DOHH2 (cell line): ENCODE measurements around the gene TPCN1.

Experiments
- H3F3A ChIP-seq: fragments of 200-600 bp; sonication (generic), shearing (Covaris generic); 2 replicates; pipeline ENCODE4 v1.6.0; 2016; ENCODE audit warnings: antibody characterized with exemption, mild to moderate bottlenecking; ENCODE audit not compliant: control insufficient read depth, insufficient read depth
- H3K27ac ChIP-seq: fragments of 200-600 bp; sonication (generic); 2 replicates; pipeline ENCODE4 v1.5.1; 2014; ENCODE audit warnings: low read depth, mild to moderate bottlenecking, low read length, moderate library complexity
- H3K27me3 ChIP-seq: fragments of 200-600 bp; sonication (generic); 2 replicates; pipeline ENCODE4 v1.6.1; 2014; ENCODE audit warnings: mild to moderate bottlenecking, low read length, mixed read lengths; ENCODE audit not compliant: control insufficient read depth
- H3K36me3 ChIP-seq: fragments of 200-600 bp; sonication (generic); 2 replicates; pipeline ENCODE4 v1.6.1; 2014; ENCODE audit warnings: mild to moderate bottlenecking, low read length, moderate library complexity, mixed read lengths; ENCODE audit not compliant: control insufficient read depth
- H3K4me1 ChIP-seq: fragments of 200-600 bp; sonication (generic); 2 replicates; pipeline ENCODE4 v1.6.1; 2014; ENCODE audit warnings: mild to moderate bottlenecking, low read length, mixed read lengths; ENCODE audit not compliant: control insufficient read depth
- H3K4me2 ChIP-seq: fragments of 200-600 bp; sonication (generic); 2 replicates; pipeline ENCODE4 v1.6.0; 2014; ENCODE audit warnings: mild to moderate bottlenecking, low read length, moderate library complexity
- H3K4me3 ChIP-seq: fragments of 200-600 bp; sonication (generic); 2 replicates; pipeline ENCODE4 v1.5.1; 2014; ENCODE audit warnings: mild to moderate bottlenecking, low read length, mixed read lengths
- H3K79me2 ChIP-seq: fragments of 200-600 bp; sonication (generic); 2 replicates; pipeline ENCODE4 v1.6.1; 2014; ENCODE audit warnings: mild to moderate bottlenecking, low read length, mixed read lengths; ENCODE audit not compliant: control insufficient read depth
- H3K9me2 ChIP-seq: fragments of 200-600 bp; sonication (generic); replicated peaks from 2 replicates; pipeline ENCODE4 v1.6.1; 2014; ENCODE audit warnings: mild to moderate bottlenecking, low read length, mixed read lengths; ENCODE audit not compliant: control insufficient read depth
- H3K9me3 ChIP-seq: fragments of 200-600 bp; sonication (generic); 2 replicates; pipeline ENCODE4 v1.6.1; 2014; ENCODE audit warnings: antibody characterized with exemption, low read length, mixed read lengths; ENCODE audit not compliant: control insufficient read depth, insufficient read depth
- H4K20me1 ChIP-seq: fragments of 200-600 bp; sonication (generic); 2 replicates; pipeline ENCODE4 v1.6.0; 2014; ENCODE audit warnings: low read depth, mild to moderate bottlenecking, antibody characterized with exemption, low read length, moderate library complexity; ENCODE audit not compliant: control insufficient read depth, insufficient read depth
- EZH2phosphoT487 ChIP-seq: fragments of 200-600 bp; sonication (generic); IDR thresholded peaks from 2 replicates; pipeline ENCODE4 v1.6.1; 2017; ENCODE audit warnings: borderline replicate concordance, mild to moderate bottlenecking, antibody characterized with exemption, low read length, moderate library complexity, mixed read lengths
- TF ChIP-seq, protein P1 (sequence below): fragments of 200-600 bp; sonication (generic); IDR thresholded peaks from one replicate; pipeline ENCODE4 v1.5.1; 2014; ENCODE audit warnings: antibody characterized with exemption, mild to moderate bottlenecking, low read depth, low read length; ENCODE audit not compliant: poor library complexity, severe bottlenecking

Gene TPCN1

DNA sequence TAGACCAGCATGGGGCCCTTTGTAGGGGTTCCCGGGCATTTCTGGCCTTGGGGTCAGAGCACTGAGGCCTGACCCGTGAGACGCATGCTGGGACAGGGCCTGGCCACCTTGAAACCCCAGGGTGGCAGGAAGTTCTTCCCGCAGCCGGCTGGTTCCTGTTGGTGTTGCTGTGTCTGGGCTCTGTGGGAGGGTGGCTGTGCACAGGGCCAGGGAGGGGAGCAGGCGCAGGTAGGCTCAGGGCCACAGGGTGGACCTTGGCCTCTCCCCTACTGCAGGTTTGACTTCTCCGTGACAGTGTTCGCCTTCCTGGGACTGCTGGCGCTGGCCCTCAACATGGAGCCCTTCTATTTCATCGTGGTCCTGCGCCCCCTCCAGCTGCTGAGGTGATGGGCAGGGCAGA lies 65.4 kb downstream of the TPCN1 start:
- H3K9me3 ChIP-seq, result no peaks in the 10 kb centered on the region
- H3K4me2 ChIP-seq, result no peak overlapping the region
- no peaks in the 10 kb centered on the region for H3K9me2 ChIP-seq
- peaks cover 89% of the 10 kb centered on the region for H3K36me3 ChIP-seq
- H3F3A ChIP-seq, result no peaks in the 10 kb centered on the region
- no peaks in the 10 kb centered on the region for H3K79me2 ChIP-seq
- no peaks in the 10 kb centered on the region for H4K20me1 ChIP-seq
- H3K4me1 ChIP-seq, result no peaks in the 10 kb centered on the region
- H3K27ac ChIP-seq, result no peak overlapping the region
- no peaks in the 10 kb centered on the region for H3K27me3 ChIP-seq
- TF ChIP-seq EZH2phosphoT487, result no peak
- no peak overlapping the region for H3K4me3 ChIP-seq

DNA sequence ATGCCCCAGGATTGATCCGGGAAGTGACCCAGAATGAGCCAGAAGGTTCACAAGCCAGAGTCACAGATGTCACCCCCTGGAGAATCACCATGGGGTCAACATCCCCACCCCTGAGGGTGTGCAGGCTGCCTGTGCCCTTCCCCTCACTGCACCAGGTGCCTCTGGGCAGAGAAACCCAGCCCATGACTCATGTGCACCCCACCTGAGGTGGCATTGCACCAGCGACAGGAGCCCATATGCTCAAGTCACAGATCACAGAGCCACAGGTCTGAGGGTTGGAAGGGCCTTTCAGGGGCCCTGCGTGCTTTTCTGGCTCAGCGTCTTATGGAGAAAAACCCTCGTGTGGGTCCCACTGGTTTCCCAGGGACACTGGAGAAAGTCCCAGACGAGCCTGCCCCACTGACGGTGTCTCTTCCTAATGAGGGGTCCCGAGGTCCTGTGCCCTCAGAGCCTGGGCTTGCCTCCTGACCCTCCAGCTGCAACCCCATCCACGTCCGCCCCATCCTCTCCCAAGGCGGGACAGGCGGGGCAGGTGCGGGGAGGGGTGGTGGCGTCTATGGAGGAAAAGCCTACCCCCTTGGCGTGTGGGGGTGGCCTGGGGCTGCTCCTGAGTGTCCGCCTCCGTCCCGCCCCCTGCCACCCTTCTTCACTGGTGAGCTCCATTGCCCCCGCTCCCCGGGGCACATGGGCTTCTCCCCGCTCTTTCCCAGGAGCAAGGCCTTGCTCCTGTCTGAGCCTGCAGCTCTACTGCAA lies 66.1 kb downstream of the TPCN1 start:
- Histone ChIP-seq H3K79me2 (no peaks in the 10 kb centered on the region), H3K27me3 (no peaks in the 10 kb centered on the region), H3K27ac (no peak overlapping the region), H3K36me3 (peaks cover 95% of the 10 kb centered on the region), H3K9me3 (no peaks in the 10 kb centered on the region), H3K4me3 (no peak overlapping the region), H4K20me1 (no peaks in the 10 kb centered on the region), H3F3A (no peaks in the 10 kb centered on the region), H3K9me2 (no peaks in the 10 kb centered on the region), H3K4me1 (no peaks in the 10 kb centered on the region), H3K4me2 (no peak overlapping the region)
- no peak for TF ChIP-seq EZH2phosphoT487
- TF ChIP-seq, protein P1, sequence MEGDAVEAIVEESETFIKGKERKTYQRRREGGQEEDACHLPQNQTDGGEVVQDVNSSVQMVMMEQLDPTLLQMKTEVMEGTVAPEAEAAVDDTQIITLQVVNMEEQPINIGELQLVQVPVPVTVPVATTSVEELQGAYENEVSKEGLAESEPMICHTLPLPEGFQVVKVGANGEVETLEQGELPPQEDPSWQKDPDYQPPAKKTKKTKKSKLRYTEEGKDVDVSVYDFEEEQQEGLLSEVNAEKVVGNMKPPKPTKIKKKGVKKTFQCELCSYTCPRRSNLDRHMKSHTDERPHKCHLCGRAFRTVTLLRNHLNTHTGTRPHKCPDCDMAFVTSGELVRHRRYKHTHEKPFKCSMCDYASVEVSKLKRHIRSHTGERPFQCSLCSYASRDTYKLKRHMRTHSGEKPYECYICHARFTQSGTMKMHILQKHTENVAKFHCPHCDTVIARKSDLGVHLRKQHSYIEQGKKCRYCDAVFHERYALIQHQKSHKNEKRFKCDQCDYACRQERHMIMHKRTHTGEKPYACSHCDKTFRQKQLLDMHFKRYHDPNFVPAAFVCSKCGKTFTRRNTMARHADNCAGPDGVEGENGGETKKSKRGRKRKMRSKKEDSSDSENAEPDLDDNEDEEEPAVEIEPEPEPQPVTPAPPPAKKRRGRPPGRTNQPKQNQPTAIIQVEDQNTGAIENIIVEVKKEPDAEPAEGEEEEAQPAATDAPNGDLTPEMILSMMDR, result no peak

DNA sequence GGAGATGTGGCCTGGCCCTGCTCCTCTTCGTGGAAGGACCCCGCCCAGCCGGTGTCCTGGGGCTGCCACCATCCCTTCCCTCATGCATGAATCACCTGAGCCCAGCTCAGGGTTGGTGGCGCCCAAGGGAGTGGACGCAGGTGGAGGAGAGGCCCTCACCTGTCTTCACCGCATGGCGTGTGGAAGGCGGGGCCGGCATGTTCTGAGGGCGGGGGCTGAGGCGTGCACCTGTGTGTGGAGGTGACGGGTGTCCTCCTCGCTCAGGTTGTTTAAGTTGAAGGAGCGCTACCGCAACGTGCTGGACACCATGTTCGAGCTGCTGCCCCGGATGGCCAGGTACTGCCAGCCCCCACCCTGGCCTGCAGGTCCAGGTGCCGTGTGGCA lies 66.6 kb downstream of the TPCN1 start:
- H3F3A ChIP-seq, result no peaks in the 10 kb centered on the region

DNA sequence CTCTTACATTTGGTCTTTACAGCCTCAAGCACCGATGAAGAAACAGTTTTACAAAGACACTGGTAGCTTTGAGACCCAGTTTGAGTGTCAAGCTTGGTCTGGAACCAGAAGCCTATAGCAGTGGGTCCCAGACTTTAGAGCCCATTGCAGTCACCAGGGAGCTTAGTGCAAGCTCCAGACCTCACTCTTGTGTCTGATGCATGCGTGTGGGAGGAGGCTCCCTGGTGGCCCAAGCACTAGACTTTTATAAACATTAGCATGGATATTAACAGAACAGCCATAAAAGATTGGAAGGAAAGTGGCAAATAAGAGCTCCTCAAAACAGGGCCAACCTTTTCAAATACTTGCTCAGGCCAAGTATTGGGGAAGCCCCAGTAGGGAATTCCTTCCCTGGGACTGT lies 68.1 kb downstream of the TPCN1 start:
- Histone ChIP-seq H3K79me2 (no peaks in the 10 kb centered on the region), H3F3A (no peaks in the 10 kb centered on the region), H3K4me1 (no peaks in the 10 kb centered on the region), H3K9me3 (no peaks in the 10 kb centered on the region), H3K27me3 (no peaks in the 10 kb centered on the region), H3K27ac (no peak overlapping the region), H3K9me2 (no peaks in the 10 kb centered on the region), H4K20me1 (no peaks in the 10 kb centered on the region), H3K4me2 (no peak overlapping the region), H3K4me3 (no peak overlapping the region), H3K36me3 (peaks cover 91% of the 10 kb centered on the region)
- TF ChIP-seq, protein P1, result no peak
- no peak for TF ChIP-seq EZH2phosphoT487

More for the DNA sequence above, 66.6 kb downstream of the TPCN1 start:
- Histone ChIP-seq H4K20me1 (no peaks in the 10 kb centered on the region), H3K27ac (no peak overlapping the region), H3K4me2 (no peak overlapping the region), H3K79me2 (no peaks in the 10 kb centered on the region), H3K4me3 (no peak overlapping the region), H3K27me3 (no peaks in the 10 kb centered on the region), H3K36me3 (peaks cover 98% of the 10 kb centered on the region), H3K4me1 (no peaks in the 10 kb centered on the region), H3K9me2 (no peaks in the 10 kb centered on the region), H3K9me3 (no peaks in the 10 kb centered on the region)
- TF ChIP-seq, protein P1, result no peak
- no peak for TF ChIP-seq EZH2phosphoT487
